SIG-M5 (cell line): Measurements from ENCODE around the gene MTF2.
"Not testable (repeated sequence)": the region's sequence is repeated elsewhere in the genome, so short reads cannot be mapped to it uniquely, and the experiment has no call there.

Source experiments
- DNase-seq: peaks from one replicate; lab custom pipeline; 2025; lab: John Stamatoyannopoulos, UW

The MTF2 gene

DNA sequence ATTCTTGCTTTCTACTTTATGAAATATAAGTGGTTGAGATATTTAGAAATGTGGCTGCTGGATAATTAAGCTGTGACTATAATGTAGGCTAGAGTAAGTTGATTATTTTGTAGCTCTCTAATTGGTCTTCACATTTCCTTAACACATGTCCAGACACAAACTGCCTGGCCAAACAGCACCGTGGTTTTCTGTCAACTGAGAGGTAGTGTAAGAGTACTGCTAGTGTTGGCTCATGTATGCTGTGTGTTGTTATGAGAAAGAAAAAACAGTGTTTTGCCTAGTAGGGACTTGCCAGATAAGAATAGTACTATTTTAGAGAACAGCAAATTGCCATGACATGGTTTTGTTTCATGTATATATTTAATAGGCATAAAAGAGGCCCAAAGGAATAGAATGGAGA is 64.1 kb downstream of the MTF2 start:
- DNase-seq = no peak

DNA sequence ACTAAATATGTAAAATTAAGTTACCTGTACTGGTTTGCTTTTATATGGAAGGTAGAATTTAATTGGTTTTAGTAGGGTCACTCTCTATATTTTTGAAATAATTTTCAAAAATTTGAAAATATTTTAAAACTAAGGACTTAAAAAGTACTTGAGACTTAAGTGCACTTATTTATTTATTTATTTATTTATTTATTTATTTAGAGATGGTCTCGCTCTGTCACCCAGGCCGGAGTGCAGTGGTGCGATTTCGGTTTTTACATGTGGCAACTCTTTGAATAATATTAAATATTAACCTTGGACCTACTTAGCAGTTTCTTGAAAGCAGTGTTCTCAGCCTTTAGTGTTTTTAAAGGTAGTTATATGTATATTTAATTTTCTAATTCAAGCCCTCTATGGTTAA is 64.7 kb downstream of the MTF2 start:
- no peak for DNase-seq

DNA sequence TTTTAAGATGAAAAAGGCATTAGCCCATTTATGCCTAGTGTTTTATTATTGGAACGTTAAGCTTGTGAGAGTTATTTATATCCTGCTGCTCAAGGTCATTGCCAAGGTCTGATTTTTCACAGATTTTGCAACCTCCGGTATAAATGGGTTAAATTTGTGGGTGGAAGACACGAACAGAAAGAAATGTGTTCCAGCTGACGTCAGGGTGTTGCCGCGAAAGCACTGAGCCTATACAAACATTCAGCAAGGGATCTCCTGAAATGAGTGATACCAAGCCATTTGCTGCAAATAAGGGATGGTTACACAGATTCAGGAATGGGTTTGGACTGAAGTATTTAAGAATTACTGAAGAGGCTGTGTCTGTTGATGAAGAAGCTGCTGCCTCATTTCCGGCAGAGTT is 68.9 kb downstream of the MTF2 start:
- no peak for DNase-seq

DNA sequence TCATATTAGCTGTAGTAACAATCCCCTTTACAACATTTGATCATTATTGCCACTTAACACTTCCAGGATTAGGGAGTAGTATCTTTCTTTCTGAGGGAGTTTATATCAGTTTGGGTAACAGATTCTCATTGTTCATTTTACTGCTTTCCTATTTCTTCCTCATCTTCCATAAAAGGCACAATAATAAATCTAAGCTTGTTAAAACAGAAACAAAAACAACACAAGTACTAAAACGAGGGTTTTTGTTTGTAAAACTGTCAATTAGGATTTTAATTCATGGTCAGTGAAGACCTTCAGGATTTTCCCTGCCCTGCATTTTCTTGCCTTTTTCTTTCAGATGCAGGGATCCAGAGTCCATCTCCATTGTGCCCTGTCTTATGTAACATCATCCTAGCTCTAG is 71.6 kb downstream of the MTF2 start:
- no peak for DNase-seq

DNA sequence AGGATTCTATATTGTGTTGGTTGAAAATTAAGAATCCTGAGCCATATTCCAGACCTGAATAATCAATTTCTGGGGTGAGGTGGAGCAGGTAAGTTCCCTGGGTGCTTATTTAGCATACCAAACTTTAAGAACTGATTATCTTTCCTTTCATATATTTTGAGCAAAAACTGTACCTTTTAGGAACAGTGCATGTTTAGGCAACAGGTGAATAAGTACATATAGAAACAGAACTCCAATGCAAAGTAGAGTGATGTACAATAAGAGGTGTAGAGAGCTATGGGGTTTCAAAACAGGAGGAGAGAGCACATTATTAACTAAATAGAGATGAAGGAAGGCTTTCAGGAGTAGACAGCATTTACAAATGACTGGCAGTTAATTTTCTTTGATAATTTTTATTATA is 72.4 kb downstream of the MTF2 start:
- DNase-seq = no peak

DNA sequence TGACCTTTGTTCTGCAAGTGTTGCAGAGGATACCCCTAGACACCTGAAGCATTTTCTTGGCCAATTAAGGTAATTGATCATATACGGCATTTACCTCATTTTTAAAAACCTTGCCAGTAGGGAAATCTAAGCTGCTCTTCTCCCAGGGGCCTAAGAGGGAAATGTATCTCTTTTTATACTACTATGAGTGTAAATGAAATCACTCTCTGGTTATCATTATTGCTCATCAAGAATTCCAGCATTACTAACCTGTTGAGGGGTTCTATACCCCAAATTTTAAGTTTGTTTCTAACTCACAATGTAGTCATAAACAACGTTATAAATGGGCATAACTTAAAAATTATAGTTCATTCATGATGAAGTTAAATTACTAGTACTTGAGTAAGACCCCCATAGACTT is 73.8 kb downstream of the MTF2 start:
- no peak for DNase-seq

DNA sequence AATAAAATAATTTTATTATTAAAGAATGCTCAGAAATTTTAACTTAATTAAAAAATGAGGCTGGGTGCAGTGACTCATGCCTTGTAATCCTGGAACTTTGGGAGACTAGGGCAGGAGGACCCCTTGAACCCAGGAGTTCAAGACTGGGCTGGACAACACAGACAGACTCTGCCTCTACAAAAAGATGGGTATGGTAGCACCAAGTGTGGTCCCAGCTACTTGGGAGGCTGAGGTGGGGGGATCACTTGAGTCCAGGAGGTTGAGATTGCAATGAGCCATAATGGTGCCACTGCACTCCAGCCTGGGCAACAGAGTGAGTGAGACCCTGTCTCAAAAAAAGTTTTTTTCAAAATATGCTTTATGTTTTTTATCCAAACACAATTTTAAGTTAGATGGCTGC is 75.8 kb downstream of the MTF2 start:
- DNase-seq = no peak

DNA sequence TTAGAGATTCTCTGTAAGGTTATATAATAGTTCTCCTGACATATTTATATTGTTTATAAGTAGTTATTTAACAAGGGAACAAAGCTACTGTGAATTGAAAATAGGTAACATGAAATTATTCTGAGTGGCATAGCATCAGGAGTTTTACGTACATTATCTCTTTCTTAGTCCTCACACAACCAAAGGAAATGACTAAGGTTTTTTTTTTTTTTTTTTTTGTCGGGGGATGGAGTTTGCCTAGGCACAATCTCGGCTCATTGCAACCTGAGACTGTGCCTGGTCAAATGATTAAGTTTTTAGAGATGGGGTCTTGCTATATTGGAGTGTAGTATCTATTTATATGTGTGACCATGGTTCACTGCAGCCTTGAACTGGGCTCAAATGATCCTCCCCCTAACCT is 76.3 kb downstream of the MTF2 start:
- DNase-seq = no peak

DNA sequence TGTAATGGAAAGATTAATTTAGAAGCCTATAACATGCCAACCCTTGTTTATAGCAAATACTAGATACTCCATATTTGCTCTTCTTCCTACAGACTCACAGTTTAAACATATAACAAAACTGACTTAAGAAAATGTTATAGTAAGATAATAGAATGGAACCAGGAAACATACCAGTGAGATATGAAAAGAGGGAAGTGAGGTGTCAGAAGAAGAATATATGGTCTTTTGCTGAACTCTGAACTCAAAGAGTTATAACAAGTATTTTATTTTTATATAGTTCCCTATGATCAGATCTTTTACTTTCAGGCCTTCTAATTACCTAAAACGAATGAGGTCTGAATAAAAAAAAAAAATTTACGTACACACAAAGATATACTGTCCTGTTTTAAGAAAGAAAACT is 80.3 kb downstream of the MTF2 start:
- DNase-seq = no peak

DNA sequence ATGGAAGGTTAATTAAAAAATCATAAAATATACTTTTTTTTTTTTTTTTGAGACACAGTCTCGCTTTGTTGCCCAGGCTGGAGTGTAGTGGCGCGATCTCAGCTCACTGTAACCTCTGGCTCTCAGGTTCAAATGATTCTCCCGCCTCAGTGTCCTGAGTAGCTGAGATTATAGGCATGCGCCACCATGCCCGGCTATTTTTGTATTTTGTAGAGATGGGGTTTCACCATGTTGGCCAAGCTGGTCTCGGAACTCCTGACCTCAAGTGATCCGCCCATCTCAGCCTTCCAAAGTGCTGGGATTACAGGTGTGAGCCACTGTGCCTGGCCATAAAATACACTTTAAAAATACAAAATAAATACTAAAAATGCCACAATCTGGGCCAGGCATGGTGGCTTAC is 84.2 kb downstream of the MTF2 start:
- DNase-seq = not testable (repeated sequence)

DNA sequence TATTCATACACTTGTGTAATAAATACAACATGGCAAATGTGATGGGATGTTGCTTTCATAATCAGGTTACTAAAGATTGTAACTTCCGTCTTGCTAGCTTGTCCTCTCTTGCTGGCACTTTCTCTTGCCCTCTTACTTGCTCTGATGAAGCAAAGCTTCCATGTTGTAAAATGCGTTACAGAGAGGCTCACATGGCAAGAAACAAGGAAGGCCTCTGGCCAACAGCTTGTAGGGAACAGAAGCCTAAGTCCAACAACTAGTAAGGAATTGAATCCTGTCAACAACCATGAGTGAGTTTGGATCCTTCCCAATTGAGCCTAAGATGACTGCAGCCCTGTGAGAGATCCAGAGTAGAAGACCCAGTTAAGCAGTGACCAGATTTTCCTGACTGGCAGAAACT is 85.7 kb downstream of the MTF2 start:
- DNase-seq = no peak

DNA sequence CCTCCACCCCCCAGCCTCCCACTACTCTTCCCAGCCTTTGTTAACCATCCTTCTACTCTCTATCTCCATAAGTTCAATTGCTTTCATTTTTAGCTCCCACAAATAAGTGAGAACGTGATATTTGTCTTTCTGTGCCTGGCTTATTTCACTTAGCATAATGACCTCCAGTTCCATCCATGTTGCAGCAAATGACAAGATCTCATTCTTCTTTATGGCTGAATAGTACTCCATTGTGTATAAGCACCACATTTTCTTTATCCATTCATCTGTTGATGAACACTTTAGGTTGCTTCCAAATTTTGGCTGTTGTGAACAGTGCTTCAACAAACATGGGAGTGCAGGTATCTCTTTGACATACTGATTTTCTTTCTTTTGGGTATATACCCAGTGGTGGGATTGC is 86.8 kb downstream of the MTF2 start:
- not testable (repeated sequence) for DNase-seq

DNA sequence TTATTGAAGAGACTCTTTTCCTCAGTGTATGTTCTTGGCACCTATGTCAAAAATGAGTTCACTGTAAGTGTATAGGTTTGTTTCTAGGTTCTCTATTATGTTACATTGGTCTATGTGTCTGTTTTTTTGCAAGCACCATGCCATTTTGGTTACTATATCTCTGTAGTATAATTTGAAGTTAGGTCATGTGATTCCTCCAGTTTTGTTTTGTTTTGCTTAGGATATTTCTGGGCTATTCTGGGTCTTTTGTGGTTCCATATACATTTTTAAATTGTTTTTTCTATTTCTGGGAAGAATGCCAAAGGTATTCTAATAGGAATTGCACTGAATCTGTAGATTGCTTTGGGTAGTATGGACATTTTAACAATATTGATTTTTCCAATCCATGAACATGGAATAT is 87.9 kb downstream of the MTF2 start:
- DNase-seq = no peak

DNA sequence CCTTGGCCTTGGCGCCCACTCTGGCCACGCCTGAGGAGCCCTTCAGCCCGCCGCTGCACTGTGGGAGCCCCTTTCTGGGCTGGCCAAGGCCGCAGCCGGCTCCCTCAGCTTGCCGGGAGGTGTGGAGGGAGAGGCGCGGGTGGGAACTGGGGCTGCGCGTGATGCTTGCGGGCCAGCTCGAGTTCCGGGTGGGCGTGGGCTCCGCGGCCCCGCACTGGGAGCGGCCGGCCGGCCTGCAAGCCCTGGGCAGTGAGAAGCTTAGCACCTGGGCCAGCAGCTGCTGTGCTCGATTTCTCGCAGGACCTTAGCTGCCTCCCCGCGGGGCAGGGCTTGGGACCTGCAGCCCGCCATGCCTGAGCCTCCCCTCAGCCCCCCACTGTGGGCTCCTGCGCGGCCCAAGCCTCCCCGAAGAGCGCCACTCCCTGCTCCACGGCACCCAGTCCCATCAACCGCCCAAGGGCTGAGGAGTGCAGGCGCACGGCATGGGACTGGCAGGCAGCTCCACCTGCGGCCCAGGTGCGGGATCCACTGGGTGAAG is 91.1 kb downstream of the MTF2 start:
- not testable (repeated sequence) for DNase-seq

DNA sequence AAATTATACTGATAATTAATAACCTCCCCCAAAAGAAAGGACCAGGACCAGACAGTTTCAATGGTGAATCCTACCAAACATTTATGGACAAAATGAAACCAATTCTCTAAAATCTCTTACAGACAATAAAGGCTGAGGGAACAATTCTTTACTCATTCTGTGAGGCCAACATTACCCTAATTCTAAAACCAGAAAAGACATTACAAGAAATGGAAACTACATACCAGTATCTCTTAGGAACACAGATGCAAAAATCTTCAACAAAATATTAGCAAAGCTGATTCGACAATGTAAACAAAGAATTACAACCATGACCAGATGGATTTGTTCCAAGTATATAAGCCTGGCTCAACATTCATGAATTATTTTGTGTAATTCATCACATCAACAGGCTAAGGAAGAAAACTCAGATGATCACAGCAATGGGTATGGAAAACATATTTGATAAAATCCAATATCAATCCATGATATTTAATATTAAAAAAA is 92.5 kb downstream of the MTF2 start:
- no peak for DNase-seq

DNA sequence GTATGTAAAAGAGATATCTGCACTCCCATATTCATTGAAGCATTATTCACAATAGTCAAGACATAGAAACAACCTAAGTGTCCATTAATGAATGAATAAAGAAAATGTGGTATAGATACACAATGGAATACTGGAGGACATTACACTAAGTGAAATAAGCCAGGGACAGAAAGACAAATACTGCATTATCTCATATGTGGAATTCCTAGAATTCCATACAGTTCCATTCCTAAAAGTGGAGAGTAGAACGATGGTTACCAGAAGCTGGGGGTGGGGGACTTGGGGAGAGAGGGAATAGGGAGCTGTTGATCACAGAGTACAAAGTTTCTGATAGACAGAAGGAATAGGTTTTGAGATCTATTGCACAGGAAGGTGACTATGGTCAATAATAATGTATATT is 93.7 kb downstream of the MTF2 start:
- DNase-seq = no peak

DNA sequence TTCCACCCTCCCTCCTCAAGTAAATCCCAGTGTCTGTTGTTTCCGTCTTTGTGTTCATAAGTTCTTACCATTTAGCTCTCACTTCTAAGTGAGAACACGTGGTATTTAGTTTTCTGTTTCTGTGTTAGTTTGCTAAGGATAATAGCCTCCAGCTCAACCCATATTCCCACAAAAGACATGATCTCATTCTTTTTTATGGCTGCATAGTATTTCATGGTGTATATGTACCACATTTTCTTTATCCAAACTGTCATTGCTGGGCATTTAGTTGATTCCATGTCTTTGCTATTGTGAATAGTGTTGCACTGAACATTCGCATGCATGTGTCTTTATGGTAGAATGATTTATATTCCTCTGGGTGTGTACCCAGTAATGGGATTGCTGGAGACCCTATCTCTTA is 95.6 kb downstream of the MTF2 start:
- DNase-seq = not testable (repeated sequence)

DNA sequence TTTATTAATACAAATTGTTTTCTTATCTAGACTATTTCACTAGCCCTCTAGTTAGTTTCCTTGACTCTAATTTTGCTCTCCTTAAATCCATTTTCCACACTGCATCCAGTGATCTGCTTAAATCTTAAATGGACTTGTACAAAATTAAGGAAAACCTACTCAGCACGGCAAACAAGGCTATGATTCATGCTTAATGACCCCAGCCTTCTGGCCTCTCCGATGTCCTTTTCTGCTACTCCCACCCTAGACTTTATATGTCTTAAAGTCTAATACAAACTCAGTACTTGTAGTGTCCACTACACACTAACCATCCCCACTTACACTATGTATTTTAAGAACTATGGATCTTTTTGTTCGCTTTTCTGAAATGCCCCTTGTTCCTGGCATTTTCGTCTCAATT is 98.9 kb downstream of the MTF2 start:
- no peak for DNase-seq

DNA sequence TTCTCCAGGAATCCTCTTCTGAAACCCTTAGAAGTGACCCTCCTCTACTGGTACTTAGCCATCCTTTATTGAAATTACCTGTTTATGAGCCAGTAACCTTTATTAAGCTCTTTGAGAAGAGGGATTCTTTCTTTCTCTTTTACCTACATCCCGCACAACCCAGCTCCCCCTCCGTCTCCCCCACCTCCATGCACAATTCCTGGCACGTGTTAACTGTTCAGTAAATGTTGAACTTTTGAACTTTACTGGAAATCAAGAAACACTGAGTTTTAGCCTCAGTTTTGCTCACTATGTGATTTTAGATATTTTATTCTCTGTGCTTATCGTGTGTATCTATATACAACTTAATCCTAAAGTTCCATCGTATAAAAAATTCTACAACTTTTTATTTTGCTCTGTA is 99.3 kb downstream of the MTF2 start:
- DNase-seq = no peak

DNA sequence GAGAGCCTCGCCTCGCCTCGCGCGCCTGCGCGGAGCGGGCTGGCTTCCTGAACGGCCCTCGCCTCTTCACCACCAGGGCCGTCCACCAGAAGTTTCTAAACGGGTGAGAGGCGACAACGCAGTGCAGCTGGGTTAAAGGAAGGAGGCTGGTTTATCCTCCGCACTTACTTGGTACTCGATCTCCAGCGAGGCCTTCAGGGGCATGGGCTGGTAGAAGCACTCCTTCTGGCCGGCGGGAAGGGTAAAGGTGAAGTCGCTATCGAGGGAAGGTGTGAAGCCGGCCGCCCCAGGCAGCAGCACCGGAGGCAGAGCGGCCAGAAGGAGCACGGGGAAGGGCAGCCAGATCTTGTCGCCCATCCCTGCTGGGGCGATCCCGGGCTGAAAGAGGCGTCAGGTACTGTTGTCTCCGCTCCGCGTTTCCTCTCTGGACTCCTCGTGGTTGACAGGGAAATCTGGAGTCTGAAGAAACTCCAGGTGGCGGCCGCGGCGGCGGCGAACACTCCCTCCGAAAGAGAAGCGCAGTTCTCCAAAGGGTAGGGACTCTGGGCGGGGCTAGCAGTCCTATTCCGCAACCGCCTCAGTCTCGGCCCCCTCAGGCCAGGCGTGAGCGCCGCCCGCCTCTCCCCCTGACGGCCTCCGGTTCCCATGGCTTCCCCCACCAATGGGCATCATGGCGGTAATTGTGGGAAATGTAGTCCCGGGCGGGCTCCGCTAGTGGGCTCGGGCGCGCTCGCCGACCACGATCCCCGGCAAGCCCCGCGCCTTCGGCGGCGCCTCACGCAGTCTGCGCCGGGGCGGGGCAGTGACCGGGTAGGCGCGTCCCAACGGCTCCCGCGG is 101.0 kb downstream of the MTF2 start, which contains the start of gene TMED5:
TSS of gene TMED5 (minus strand) at position 528 of the 837 bp plus-strand sequence. CDS start at position 357, 171 bp downstream.
- DNase-seq = peak; percentile 86

DNA sequence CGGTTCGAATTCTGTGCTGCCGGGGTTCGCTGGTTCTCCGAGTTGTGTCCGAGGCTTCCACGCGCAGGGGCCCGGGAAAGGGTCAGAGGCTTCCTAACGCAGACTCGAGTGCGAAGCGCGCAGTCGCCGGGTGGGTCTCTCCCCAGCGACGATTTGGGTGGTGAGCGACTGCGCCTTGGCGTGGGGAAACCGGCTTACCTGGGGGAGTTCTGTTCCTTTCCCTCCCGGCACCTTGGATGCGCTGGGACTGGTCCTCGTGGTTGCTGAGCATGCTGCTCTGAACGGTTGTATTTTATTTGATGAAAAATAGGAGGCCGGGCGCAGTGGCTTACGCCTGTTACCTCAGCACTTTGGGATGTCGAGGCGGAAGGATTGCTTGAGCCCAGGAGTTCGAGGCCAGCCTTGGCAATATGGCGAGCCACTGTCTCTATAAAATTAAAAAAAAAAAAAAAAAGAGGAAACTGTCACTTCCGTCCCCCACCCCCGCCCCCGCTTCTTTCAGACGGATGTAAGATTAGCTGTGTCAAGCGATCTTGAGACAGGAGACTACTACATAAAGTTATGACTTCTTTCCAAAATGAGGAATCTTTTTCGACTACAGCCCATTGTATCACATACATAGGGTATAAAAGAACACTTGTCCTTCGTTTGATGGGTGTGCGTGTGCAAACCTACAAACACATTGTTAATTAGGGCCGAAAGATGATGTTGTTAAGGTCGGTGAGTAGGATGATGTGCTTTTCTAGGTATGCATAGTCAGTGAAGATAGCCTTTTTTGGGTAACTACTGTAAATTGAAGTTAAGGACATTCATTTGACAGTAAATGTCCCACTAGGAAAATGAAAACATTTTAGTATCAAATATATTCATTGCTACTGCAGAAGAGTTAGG is 101.9 kb downstream of the MTF2 start, which contains the start of gene CCDC18:
TSS of gene CCDC18 (plus strand) at position 2 of the 891 bp plus-strand sequence. CDS start 2,638 bp downstream, outside the sequence.
- no peak for DNase-seq

DNA sequence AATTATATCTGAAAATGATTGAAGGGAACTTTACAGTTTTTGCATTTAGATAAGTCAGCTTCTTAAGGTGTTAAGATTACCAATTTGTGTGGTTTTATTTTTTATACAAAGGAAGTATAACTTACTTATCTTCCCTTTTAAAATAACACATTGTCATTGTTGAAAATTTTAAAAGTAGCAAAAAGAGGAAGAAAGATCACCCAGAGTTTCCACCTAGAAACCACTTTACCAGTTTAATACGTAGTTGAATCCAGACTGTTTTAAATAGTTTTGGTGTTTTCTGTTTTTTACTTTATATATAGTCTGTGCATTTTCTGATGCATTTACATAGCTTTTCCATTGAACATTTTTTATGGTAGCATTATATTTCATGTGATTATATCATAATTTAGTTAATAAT is 107.6 kb downstream of the MTF2 start:
- DNase-seq = no peak
